SH-SY5Y (cell line): Measurements from ENCODE around the gene WSCD1.

Experiments
- GATA2 ChIP-seq: IDR thresholded peaks from 2 replicates; pipeline ENCODE4 v1.6.1; 2011; ENCODE audit warnings: mild to moderate bottlenecking, low read depth, low read length
- GATA3 ChIP-seq: IDR thresholded peaks from 2 replicates; pipeline ENCODE4 v1.6.1; 2011; ENCODE audit warnings: low read depth, mild to moderate bottlenecking, low read length, moderate library complexity

- TF ChIP-seq GATA3 (no peak), GATA2 (no peak)
Observed at GRCh38 chr17:6160911-6161855, 91.0 kb downstream of the WSCD1 start.
